H9 (cell line): ENCODE measurements around the gene FHIT. TPM values are rescaled to one million over a fixed set of nuclear protein-coding genes. Genes with fewer than 3 reads are reported as not detected.

ENCODE experiments used
- DNase-seq: peaks from one replicate; pipeline ENCODE4 v3.0.0-alpha.2; 2017
- H2AFZ ChIP-seq: one replicate; pipeline ENCODE4 v1.6.1; 2013; ENCODE audit warnings: mild to moderate bottlenecking, low read length, control low read depth, moderate library complexity
- H2AK5ac ChIP-seq: 2 replicates; pipeline ENCODE4 v1.6.1; 2013; ENCODE audit warnings: low read length, control low read depth, mixed read lengths; ENCODE audit not compliant: insufficient read length
- H2BK120ac ChIP-seq: one replicate; pipeline ENCODE4 v1.6.1; 2013; ENCODE audit warnings: low read depth, mild to moderate bottlenecking, low read length, control low read depth, inconsistent platforms; ENCODE audit not compliant: poor library complexity, severe bottlenecking
- H2BK12ac ChIP-seq: 2 replicates; pipeline ENCODE4 v1.6.1; 2013; ENCODE audit warnings: low read length, control low read depth, mixed read lengths, low read depth; ENCODE audit not compliant: insufficient read length
- H2BK15ac ChIP-seq: 2 replicates; pipeline ENCODE4 v1.6.1; 2013; ENCODE audit warnings: low read depth, low read length, control low read depth
- H2BK20ac ChIP-seq: one replicate; pipeline ENCODE4 v1.6.1; 2013; ENCODE audit warnings: low read depth, mild to moderate bottlenecking, low read length, control low read depth, inconsistent platforms; ENCODE audit not compliant: poor library complexity, severe bottlenecking
- H2BK5ac ChIP-seq: 2 replicates; pipeline ENCODE4 v1.6.1; 2013; ENCODE audit warnings: low read length, control low read depth, mixed read lengths; ENCODE audit not compliant: insufficient read length
- H3K14ac ChIP-seq: 2 replicates; pipeline ENCODE4 v1.6.1; 2013; ENCODE audit warnings: low read length, control low read depth; ENCODE audit not compliant: insufficient read depth
- H3K18ac ChIP-seq: 2 replicates; pipeline ENCODE4 v1.6.1; 2013; ENCODE audit warnings: low read depth, mild to moderate bottlenecking, mixed read lengths, low read length, control low read depth; ENCODE audit not compliant: insufficient read length
- H3K23ac ChIP-seq: 2 replicates; pipeline ENCODE4 v1.6.1; 2013; ENCODE audit warnings: low read length, control low read depth, mixed read lengths, low read depth; ENCODE audit not compliant: insufficient read length
- H3K23me2 ChIP-seq: 2 replicates; pipeline ENCODE4 v1.6.1; 2013; ENCODE audit warnings: low read depth, mild to moderate bottlenecking, mixed read lengths, low read length, control low read depth; ENCODE audit not compliant: insufficient read length, poor library complexity, severe bottlenecking
- H3K27ac ChIP-seq: 2 replicates; pipeline ENCODE4 v1.5.1; 2013; ENCODE audit warnings: low read length, control low read depth, mixed read lengths, low read depth; ENCODE audit not compliant: insufficient read length
- H3K27me3 ChIP-seq: 2 replicates; pipeline ENCODE4 v1.6.1; 2013; ENCODE audit warnings: low read length, control low read depth, inconsistent platforms; ENCODE audit not compliant: insufficient read depth
- H3K4ac ChIP-seq: 2 replicates; pipeline ENCODE4 v1.6.1; 2013; ENCODE audit warnings: low read depth, mild to moderate bottlenecking, control low read depth, inconsistent platforms, low read length, moderate library complexity
- H3K4me1 ChIP-seq: 2 replicates; pipeline ENCODE4 v1.6.1; 2013; ENCODE audit warnings: low read length, control low read depth, inconsistent platforms; ENCODE audit not compliant: insufficient read depth
- H3K4me2 ChIP-seq: 2 replicates; pipeline ENCODE4 v1.6.1; 2013; ENCODE audit warnings: low read length, control low read depth, mixed read lengths; ENCODE audit not compliant: insufficient read length, insufficient read depth
- H3K56ac ChIP-seq: 2 replicates; pipeline ENCODE4 v1.6.1; 2013; ENCODE audit warnings: low read depth, mild to moderate bottlenecking, mixed read lengths, low read length, control low read depth; ENCODE audit not compliant: insufficient read length
- H3K79me1 ChIP-seq: 2 replicates; pipeline ENCODE4 v1.6.1; 2013; ENCODE audit warnings: low read depth, mild to moderate bottlenecking, moderate library complexity, low read length, control low read depth, inconsistent platforms; ENCODE audit not compliant: insufficient read depth, poor library complexity, severe bottlenecking
- H3K79me2 ChIP-seq: 2 replicates; pipeline ENCODE4 v1.6.1; 2013; ENCODE audit warnings: low read length, control low read depth, inconsistent platforms; ENCODE audit not compliant: insufficient read depth
- H3K9ac ChIP-seq: 2 replicates; pipeline ENCODE4 v1.6.1; 2013; ENCODE audit warnings: low read length, control low read depth, mixed read lengths; ENCODE audit not compliant: insufficient read length; ENCODE audit errors: extremely low read depth
- H3K9me3 ChIP-seq: one replicate; pipeline ENCODE4 v1.6.1; 2013; ENCODE audit warnings: low read depth, low read length, inconsistent platforms; ENCODE audit not compliant: control insufficient read depth
- H3T11ph ChIP-seq: one replicate; pipeline ENCODE4 v1.6.1; 2013; ENCODE audit warnings: mild to moderate bottlenecking, low read length, control low read depth, inconsistent platforms
- H4K20me1 ChIP-seq: one replicate; pipeline ENCODE4 v1.6.1; 2013; ENCODE audit not compliant: control insufficient read depth, insufficient read length, insufficient read depth
- H4K5ac ChIP-seq: 2 replicates; pipeline ENCODE4 v1.6.1; 2013; ENCODE audit warnings: low read depth, mild to moderate bottlenecking, mixed read lengths, low read length, control low read depth; ENCODE audit not compliant: insufficient read length
- H4K8ac ChIP-seq: replicated peaks from 2 replicates; pipeline ENCODE4 v1.6.1; 2013; ENCODE audit warnings: low read length, control low read depth, mixed read lengths, low read depth; ENCODE audit not compliant: insufficient read length
- H4K91ac ChIP-seq: 2 replicates; pipeline ENCODE4 v1.6.1; 2013; ENCODE audit warnings: low read depth, mild to moderate bottlenecking, moderate library complexity, mixed read lengths, low read length, control low read depth; ENCODE audit not compliant: insufficient read length
- H3K27ac Mint-ChIP-seq, 3 experiments: 2 replicates in 2 of 3; 3 replicates in 1 of 3; pipeline ENCODE4 v1.8.0; 2020 to 2021; ENCODE audit warnings: mixed read lengths in 3 of 3, mild to moderate bottlenecking in 1 of 3, moderate library complexity in 1 of 3
- H3K27me3 Mint-ChIP-seq: 2 replicates; pipeline ENCODE4 v1.8.0; 2021; ENCODE audit warnings: low read depth, mild to moderate bottlenecking, moderate library complexity, mixed read lengths
- H3K36me3 Mint-ChIP-seq, 3 experiments: 2 replicates in 2 of 3; 3 replicates in 1 of 3; pipeline ENCODE4 v1.8.0; 2020 to 2021; ENCODE audit warnings: low read depth in 3 of 3, mixed read lengths in 3 of 3; ENCODE audit not compliant: insufficient read depth in 1 of 3
- H3K4me1 Mint-ChIP-seq, 2 experiments: 2 replicates each; pipeline ENCODE4 v1.8.0; 2020; ENCODE audit warnings: mixed read lengths in 2 of 2
- H3K4me3 Mint-ChIP-seq, 2 experiments: 2 replicates in 1 of 2; 3 replicates in 1 of 2; pipeline ENCODE4 v1.8.0; 2020 to 2021; ENCODE audit warnings: mild to moderate bottlenecking in 2 of 2, mixed read lengths in 2 of 2, moderate library complexity in 1 of 2
- H3K9me3 Mint-ChIP-seq, 2 experiments: 2 replicates in 1 of 2; 3 replicates in 1 of 2; pipeline ENCODE4 v1.8.0; 2020; ENCODE audit warnings: mild to moderate bottlenecking in 2 of 2, mixed read lengths in 2 of 2, moderate library complexity in 1 of 2
- CTCF ChIP-seq: fragments of 200-600 bp; sonication (generic); conservative IDR thresholded peaks from 3 replicates; pipeline ENCODE4 v1.8.0; 2021; ENCODE audit warnings: antibody characterized with exemption, mild to moderate bottlenecking
- WGBS: extraction: QIAGEN DNeasy Blood & Tissue Kit; methylation state at CpG from one replicate; pipeline ENCODE4 v1.1.7; 2013; ENCODE audit warnings: missing lambda C conversion rate, low lambda C conversion rate, mixed read lengths; ENCODE audit not compliant: insufficient read length; ENCODE audit errors: extremely low coverage; 5-methylcytosine and 5-hydroxymethylcytosine counted together
- total RNA-seq: library from RNA; stranded (reverse); gene quantifications from 2 replicates; pipeline ENCODE4 v1.2.1, GENCODE V29; 2021

Gene FHIT
- total RNA-seq, 1 experiment from 2014 or later: 3.0 TPM

DNA sequence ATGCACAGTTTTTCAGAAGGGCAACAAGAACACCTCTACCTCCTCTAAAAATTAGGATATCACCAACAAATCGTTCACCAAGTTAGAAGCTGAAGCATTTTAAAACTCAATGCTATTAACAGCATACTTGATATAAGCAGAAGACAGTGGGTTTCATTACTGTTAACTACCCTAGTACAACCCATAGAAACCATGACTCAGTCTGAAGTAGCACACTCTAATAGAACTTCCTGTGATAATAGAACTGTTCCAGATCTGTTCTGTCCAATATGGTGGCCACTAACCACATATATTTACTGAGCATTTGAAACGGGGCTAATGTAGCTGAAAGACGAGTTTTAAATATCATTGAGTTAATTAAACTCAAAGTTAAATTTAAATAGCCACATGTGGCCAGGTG lies 1075.6 kb downstream of the FHIT start:
- Histone ChIP-seq H3K9me3 (no peaks in the 10 kb centered on the region), H3K56ac (no peak overlapping the region), H2BK5ac (no peak overlapping the region), H4K8ac (no peak overlapping the region), H3K14ac (no peak overlapping the region), H3T11ph (no peak overlapping the region), H3K23ac (no peak overlapping the region), H3K79me2 (no peaks in the 10 kb centered on the region), H3K27me3 (no peaks in the 10 kb centered on the region), H3K4me1 (no peaks in the 10 kb centered on the region; the same call in 1 of the 2 replicates), H2AK5ac (no peak overlapping the region), H4K5ac (no peak overlapping the region), H3K27ac (no peak overlapping the region), H2BK120ac (no peak overlapping the region), H4K20me1 (no peaks in the 10 kb centered on the region), H3K18ac (no peak overlapping the region), H2BK20ac (no peak overlapping the region), H3K4me2 (no peak overlapping the region), H3K79me1 (no peaks in the 10 kb centered on the region), H3K23me2 (no peaks in the 10 kb centered on the region), H2BK12ac (no peak overlapping the region), H2AFZ (no peak overlapping the region), H3K4ac (no peak overlapping the region), H3K9ac (no peak overlapping the region), H4K91ac (no peak overlapping the region), H2BK15ac (no peak overlapping the region)
- Mint-ChIP-seq H3K36me3 (no peaks in the 10 kb centered on the region), H3K4me3 (no peak overlapping the region), H3K27ac (no peak overlapping the region), H3K9me3 (no peaks in the 10 kb centered on the region), H3K4me1 (peaks cover 10 to 12% of the 10 kb centered on the region in 2 experiments), H3K27me3 (no peaks in the 10 kb centered on the region)
- no CpG with 5 or more reads among the region's 3 CpGs for WGBS
- TF ChIP-seq CTCF: no peak
- no peak for DNase-seq
